ENCODE results near the gene PMM1.
"Not testable (repeated sequence)": the region's sequence is repeated elsewhere in the genome, so short reads cannot be mapped to it uniquely, and the experiment has no call there.

Gene PMM1

GRCh38 chr22:41596776-41597634 is 7.4 kb upstream of the PMM1 start:
- no peak for FAIRE-seq

GRCh38 chr22:41595703-41596102 is 6.1 kb upstream of the PMM1 start:
- FAIRE-seq: no peak

GRCh38 chr22:41593336-41593960 is 3.8 kb upstream of the PMM1 start:
- FAIRE-seq: not testable (repeated sequence)

- no peak for FAIRE-seq
These were observed 2.3 kb downstream of the PMM1 start for GRCh38 chr22:41587347-41587723.

- FAIRE-seq: no peak
These were observed 3.7 kb downstream of the PMM1 start for GRCh38 chr22:41585898-41586297.

- FAIRE-seq: no peak
These were observed 4.8 kb downstream of the PMM1 start for GRCh38 chr22:41584881-41585280.

- FAIRE-seq: no peak
These were observed 6.9 kb downstream of the PMM1 start for GRCh38 chr22:41582694-41583093.

GRCh38 chr22:41579997-41580355 is 9.7 kb downstream of the PMM1 start:
- FAIRE-seq: no peak

- FAIRE-seq: no peak
These were observed 10.2 kb downstream of the PMM1 start for GRCh38 chr22:41579297-41579996.

GRCh38 chr22:41578818-41579217 is 10.8 kb downstream of the PMM1 start:
- no peak for FAIRE-seq

- FAIRE-seq: no peak
These were observed 11.5 kb downstream of the PMM1 start for GRCh38 chr22:41578114-41578513.

GRCh38 chr22:41576877-41577276 is 12.8 kb downstream of the PMM1 start:
- peak; percentile 19 for FAIRE-seq

- no peak for FAIRE-seq
These were observed 14.1 kb downstream of the PMM1 start for GRCh38 chr22:41575533-41575932.

GRCh38 chr22:41574847-41575381 is 14.7 kb downstream of the PMM1 start:
- no peak for FAIRE-seq

GRCh38 chr22:41573677-41574076 is 16.0 kb downstream of the PMM1 start:
- no peak for FAIRE-seq

- FAIRE-seq: not testable (repeated sequence)
These were observed 17.3 kb downstream of the PMM1 start for GRCh38 chr22:41572305-41572704.

GRCh38 chr22:41571786-41572185 is 17.9 kb downstream of the PMM1 start:
- FAIRE-seq: no peak

GRCh38 chr22:41570221-41570620 is 19.4 kb downstream of the PMM1 start:
- FAIRE-seq: no peak

GRCh38 chr22:41568811-41569210 is 20.8 kb downstream of the PMM1 start:
- no peak for FAIRE-seq

GRCh38 chr22:41567512-41567768 is 22.2 kb downstream of the PMM1 start:
- FAIRE-seq: no peak

GRCh38 chr22:41565403-41566054 is 24.1 kb downstream of the PMM1 start:
- no peak for FAIRE-seq

GRCh38 chr22:41564563-41564962 is 25.1 kb downstream of the PMM1 start:
- FAIRE-seq: no peak

GRCh38 chr22:41563051-41563711 is 26.5 kb downstream of the PMM1 start:
- FAIRE-seq: no peak
